Hepatocyte (in vitro differentiated cells): ENCODE measurements around the gene DSTN. TPM values are rescaled to one million over a fixed set of nuclear protein-coding genes. Genes with fewer than 3 reads are reported as not detected.

Experiments
- DNase-seq: peaks from one replicate; pipeline ENCODE4 v3.0.0-alpha.2; 2016; ENCODE audit warnings: low spot score
- H2AFZ ChIP-seq: fragments of 200-600 bp; sonication (generic); 2 replicates; pipeline ENCODE4 v1.6.0; 2016; ENCODE audit warnings: antibody characterized with exemption, mild to moderate bottlenecking
- H3K27ac ChIP-seq: fragments of 200-600 bp; sonication (generic); 2 replicates; pipeline ENCODE4 v1.5.1; 2016; ENCODE audit warnings: mild to moderate bottlenecking
- H3K27me3 ChIP-seq: fragments of 200-600 bp; sonication (generic); 2 replicates; pipeline ENCODE4 v1.6.1; 2016
- H3K36me3 ChIP-seq: fragments of 200-600 bp; sonication (generic); replicated peaks from 2 replicates; pipeline ENCODE4 v1.5.1; 2016; ENCODE audit warnings: low read depth; ENCODE audit not compliant: insufficient read depth
- H3K4me1 ChIP-seq: fragments of 200-600 bp; sonication (generic); 2 replicates; pipeline ENCODE4 v1.5.1; 2016; ENCODE audit warnings: mild to moderate bottlenecking, moderate library complexity; ENCODE audit not compliant: insufficient read depth
- H3K4me2 ChIP-seq: fragments of 200-600 bp; sonication (generic); 2 replicates; pipeline ENCODE4 v1.6.0; 2016
- H3K4me3 ChIP-seq: fragments of 200-600 bp; sonication (generic); 2 replicates; pipeline ENCODE4 v1.5.1; 2016; ENCODE audit warnings: mild to moderate bottlenecking
- H3K79me2 ChIP-seq: fragments of 200-600 bp; sonication (generic); 2 replicates; pipeline ENCODE4 v1.6.0; 2017; ENCODE audit warnings: mild to moderate bottlenecking
- H3K9me2 ChIP-seq: fragments of 200-600 bp; sonication (generic); replicated peaks from 2 replicates; pipeline ENCODE4 v1.6.0; 2017; ENCODE audit warnings: mild to moderate bottlenecking; ENCODE audit not compliant: insufficient read depth
- H3K9me3 ChIP-seq: fragments of 200-600 bp; sonication (generic); 2 replicates; pipeline ENCODE4 v1.5.1; 2016; ENCODE audit warnings: low read depth, mild to moderate bottlenecking
- H4K20me1 ChIP-seq: fragments of 200-600 bp; sonication (generic); 2 replicates; pipeline ENCODE4 v1.6.0; 2016; ENCODE audit warnings: mild to moderate bottlenecking; ENCODE audit not compliant: insufficient read depth, poor library complexity, severe bottlenecking
- CTCF ChIP-seq: fragments of 200-600 bp; sonication (generic); IDR thresholded peaks from 2 replicates; pipeline ENCODE4 v1.5.1; 2016; ENCODE audit warnings: antibody characterized with exemption, mild to moderate bottlenecking; ENCODE audit not compliant: poor library complexity
- EZH2 ChIP-seq: fragments of 200-600 bp; sonication (generic); IDR thresholded peaks from 2 replicates; pipeline ENCODE4 v1.6.1; 2016; ENCODE audit warnings: antibody characterized with exemption, mild to moderate bottlenecking, borderline replicate concordance
- EZH2phosphoT487 ChIP-seq: fragments of 200-600 bp; sonication (generic); IDR thresholded peaks from one replicate; pipeline ENCODE4 v1.6.1; 2018; ENCODE audit warnings: antibody characterized with exemption, mild to moderate bottlenecking, low read depth, moderate library complexity; ENCODE audit not compliant: unreplicated experiment, severe bottlenecking
- WGBS: methylation state at CpG from one replicate; pipeline ENCODE4 v1.1.6; 2016; ENCODE audit warnings: low lambda C conversion rate; ENCODE audit errors: missing lambda C conversion rate; 5-methylcytosine and 5-hydroxymethylcytosine counted together
- polyA plus RNA-seq: library from polyadenylated mRNA; unstranded; fragments of >200 nt; fragmentation: Nextera tagmentation; extraction: Ambion mirVana; gene quantifications from 2 replicates; pipeline ENCODE4 v1.2.1, GENCODE V29; 2016
- total RNA-seq: library from RNA; depleted of rRNA; stranded (reverse); fragments of >200 nt; gene quantifications from 2 replicates; pipeline ENCODE4 v1.2.3, GENCODE V29; 2014

The DSTN gene
- total and polyA plus RNA-seq, 2 experiments from 2014 or later, result 342 to 352 TPM

- Histone ChIP-seq H2AFZ (no peak overlapping the region), H3K4me3 (no peak overlapping the region), H3K9me2 (no peaks in the 10 kb centered on the region), H3K9me3 (no peaks in the 10 kb centered on the region), H3K79me2 (peaks cover 62% of the 10 kb centered on the region), H3K4me2 (no peak overlapping the region), H3K36me3 (no peaks in the 10 kb centered on the region), H3K27ac (no peak overlapping the region), H4K20me1 (peaks cover 48% of the 10 kb centered on the region), H3K4me1 (no peaks in the 10 kb centered on the region), H3K27me3 (no peaks in the 10 kb centered on the region)
- no peak for TF ChIP-seq EZH2
- no peak for TF ChIP-seq CTCF
- TF ChIP-seq EZH2phosphoT487, result no peak
- WGBS, result 86% methylated on average over 11 of the region's 11 CpGs
- DNase-seq, result no peak
Observed at GRCh38 chr20:17630151-17630805, 60.4 kb downstream of the DSTN start.

- DNase-seq, result no peak
- peaks cover 53% of the 10 kb centered on the region for H4K20me1 ChIP-seq
- H3K9me2 ChIP-seq, result no peaks in the 10 kb centered on the region
- H3K27me3 ChIP-seq, result no peaks in the 10 kb centered on the region
- H2AFZ ChIP-seq, result no peak overlapping the region
- H3K4me3 ChIP-seq, result no peak overlapping the region
- no peaks in the 10 kb centered on the region for H3K9me3 ChIP-seq
- no peak overlapping the region for H3K27ac ChIP-seq
- TF ChIP-seq EZH2phosphoT487 (no peak), EZH2 (no peak), CTCF (no peak)
- no peaks in the 10 kb centered on the region for H3K36me3 ChIP-seq
- H3K4me2 ChIP-seq, result no peak overlapping the region
- no peaks in the 10 kb centered on the region for H3K4me1 ChIP-seq
- WGBS, result 91% methylated on average over 6 of the region's 6 CpGs
- peaks cover 65% of the 10 kb centered on the region for H3K79me2 ChIP-seq
Observed at GRCh38 chr20:17630806-17631195, 60.9 kb downstream of the DSTN start.

- Histone ChIP-seq H3K4me3 (no peak overlapping the region), H3K4me2 (no peak overlapping the region), H2AFZ (no peak overlapping the region), H3K36me3 (no peaks in the 10 kb centered on the region), H4K20me1 (peaks cover 63% of the 10 kb centered on the region), H3K9me2 (no peaks in the 10 kb centered on the region), H3K79me2 (peaks cover 74% of the 10 kb centered on the region), H3K4me1 (no peaks in the 10 kb centered on the region), H3K27me3 (no peaks in the 10 kb centered on the region), H3K9me3 (no peaks in the 10 kb centered on the region), H3K27ac (no peak overlapping the region)
- DNase-seq, result no peak
- WGBS, result 91% methylated on average over 9 of the region's 9 CpGs
- TF ChIP-seq CTCF (no peak), EZH2phosphoT487 (no peak)
Observed at GRCh38 chr20:17631576-17632319, 61.9 kb downstream of the DSTN start.
